ENCODE results near the gene STK40. TPM values are rescaled to one million over a fixed set of nuclear protein-coding genes. Genes with fewer than 3 reads are reported as not detected.

The STK40 gene
- total and polyA plus RNA-seq, 2 experiments from 2014 or later, result 8.1 to 20.2 TPM

DNA sequence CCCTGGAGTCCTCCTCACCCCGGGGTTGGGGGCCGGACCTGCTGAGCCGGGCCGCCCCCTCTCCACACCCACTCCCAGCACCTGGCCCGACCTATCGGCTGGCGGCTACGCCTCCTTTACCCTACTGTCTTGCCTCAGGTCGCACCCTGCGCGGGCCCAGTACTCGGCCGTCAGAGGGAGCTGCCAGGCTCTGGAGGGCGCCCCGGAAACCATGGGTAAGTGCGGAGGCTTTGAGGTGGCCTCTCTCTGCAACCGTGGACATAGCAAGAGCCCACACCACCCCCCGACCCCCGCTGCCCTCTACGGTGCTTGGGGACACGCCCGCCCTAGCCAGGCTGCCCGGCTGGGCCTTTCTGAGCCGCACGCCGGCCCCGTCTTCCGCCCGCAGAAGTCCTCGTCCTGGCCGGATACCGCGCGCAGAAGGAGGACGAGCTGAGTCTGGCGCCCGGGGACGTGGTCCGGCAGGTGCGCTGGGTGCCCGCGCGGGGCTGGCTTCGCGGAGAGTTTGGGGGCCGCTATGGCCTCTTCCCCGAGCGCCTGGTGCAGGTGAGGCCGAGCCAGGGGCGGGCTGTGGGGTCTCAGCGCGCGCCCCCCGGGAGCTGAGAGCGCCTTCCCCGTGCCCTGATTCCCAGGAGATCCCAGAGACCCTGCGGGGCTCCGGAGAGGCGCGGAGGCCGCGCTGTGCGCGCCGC, 79.4 kb downstream of the STK40 start, which contains the start of gene SH3D21:
SH3D21 (plus strand) TSS at position 159 of the 692 bp plus-strand sequence; CDS start at position 212, 53 bp downstream.
- Mint-ChIP-seq H3K4me1 (peaks cover 13% of the 10 kb centered on the region), H3K36me3 (ENCODE audit: low read depth) (peaks cover 53% of the 10 kb centered on the region), H3K27me3 (ENCODE audit: insufficient read depth, low read depth, poor library complexity) (peaks cover 14% of the 10 kb centered on the region), H3K9me3 (no peaks in the 10 kb centered on the region), H3K27ac (peak within 1 kb of the TSS; percentile 86), H3K4me3 (peak within 1 kb of the TSS; percentile 93)
- peak within 1 kb of the TSS; percentile 76 for H3K4me3 ChIP-seq
- peak within 1 kb of the TSS; percentile 81 for H3K4me2 ChIP-seq
- ATAC-seq (peak; percentile 87), DNase-seq (ENCODE audit: low spot score) (peak; percentile 92)
- H3K4me1 ChIP-seq (ENCODE audit: insufficient read depth), result peaks cover 12% of the 10 kb centered on the region
- TF ChIP-seq NANOG (IDR thresholded peaks at IDR 0.05; ENCODE audit: borderline replicate concordance) (no peak), ZNF331 (CRISPR knock-in tag; IDR thresholded peaks at IDR 0.05; ENCODE audit: low read depth) (no peak), ZNF114 (CRISPR knock-in tag; IDR thresholded peaks at IDR 0.05) (no peak), EZH2 (IDR thresholded peaks at IDR 0.05; ENCODE audit: low read depth, unreplicated experiment) (no peak), POLR2AphosphoS5 (IDR thresholded peaks at IDR 0.05; ENCODE audit: low read depth) (peak; percentile 72), STAT1 (IDR thresholded peaks at IDR 0.05; ENCODE audit: unreplicated experiment) (no peak), EZH2phosphoT487 (IDR thresholded peaks at IDR 0.05; ENCODE audit: unreplicated experiment) (no peak), JUNB (IDR thresholded peaks at IDR 0.05; ENCODE audit: unreplicated experiment) (no peak), CREB1 (CRISPR knock-in tag; IDR thresholded peaks at IDR 0.05; ENCODE audit: low read depth) (no peak)
- TF ChIP-seq, protein P1, sequence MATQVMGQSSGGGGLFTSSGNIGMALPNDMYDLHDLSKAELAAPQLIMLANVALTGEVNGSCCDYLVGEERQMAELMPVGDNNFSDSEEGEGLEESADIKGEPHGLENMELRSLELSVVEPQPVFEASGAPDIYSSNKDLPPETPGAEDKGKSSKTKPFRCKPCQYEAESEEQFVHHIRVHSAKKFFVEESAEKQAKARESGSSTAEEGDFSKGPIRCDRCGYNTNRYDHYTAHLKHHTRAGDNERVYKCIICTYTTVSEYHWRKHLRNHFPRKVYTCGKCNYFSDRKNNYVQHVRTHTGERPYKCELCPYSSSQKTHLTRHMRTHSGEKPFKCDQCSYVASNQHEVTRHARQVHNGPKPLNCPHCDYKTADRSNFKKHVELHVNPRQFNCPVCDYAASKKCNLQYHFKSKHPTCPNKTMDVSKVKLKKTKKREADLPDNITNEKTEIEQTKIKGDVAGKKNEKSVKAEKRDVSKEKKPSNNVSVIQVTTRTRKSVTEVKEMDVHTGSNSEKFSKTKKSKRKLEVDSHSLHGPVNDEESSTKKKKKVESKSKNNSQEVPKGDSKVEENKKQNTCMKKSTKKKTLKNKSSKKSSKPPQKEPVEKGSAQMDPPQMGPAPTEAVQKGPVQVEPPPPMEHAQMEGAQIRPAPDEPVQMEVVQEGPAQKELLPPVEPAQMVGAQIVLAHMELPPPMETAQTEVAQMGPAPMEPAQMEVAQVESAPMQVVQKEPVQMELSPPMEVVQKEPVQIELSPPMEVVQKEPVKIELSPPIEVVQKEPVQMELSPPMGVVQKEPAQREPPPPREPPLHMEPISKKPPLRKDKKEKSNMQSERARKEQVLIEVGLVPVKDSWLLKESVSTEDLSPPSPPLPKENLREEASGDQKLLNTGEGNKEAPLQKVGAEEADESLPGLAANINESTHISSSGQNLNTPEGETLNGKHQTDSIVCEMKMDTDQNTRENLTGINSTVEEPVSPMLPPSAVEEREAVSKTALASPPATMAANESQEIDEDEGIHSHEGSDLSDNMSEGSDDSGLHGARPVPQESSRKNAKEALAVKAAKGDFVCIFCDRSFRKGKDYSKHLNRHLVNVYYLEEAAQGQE (IDR thresholded peaks at IDR 0.05; ENCODE audit: unreplicated experiment), result no peak
- TF ChIP-seq, protein P2, sequence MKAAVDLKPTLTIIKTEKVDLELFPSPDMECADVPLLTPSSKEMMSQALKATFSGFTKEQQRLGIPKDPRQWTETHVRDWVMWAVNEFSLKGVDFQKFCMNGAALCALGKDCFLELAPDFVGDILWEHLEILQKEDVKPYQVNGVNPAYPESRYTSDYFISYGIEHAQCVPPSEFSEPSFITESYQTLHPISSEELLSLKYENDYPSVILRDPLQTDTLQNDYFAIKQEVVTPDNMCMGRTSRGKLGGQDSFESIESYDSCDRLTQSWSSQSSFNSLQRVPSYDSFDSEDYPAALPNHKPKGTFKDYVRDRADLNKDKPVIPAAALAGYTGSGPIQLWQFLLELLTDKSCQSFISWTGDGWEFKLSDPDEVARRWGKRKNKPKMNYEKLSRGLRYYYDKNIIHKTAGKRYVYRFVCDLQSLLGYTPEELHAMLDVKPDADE (IDR thresholded peaks at IDR 0.05), result no peak
- TF ChIP-seq, protein P3, sequence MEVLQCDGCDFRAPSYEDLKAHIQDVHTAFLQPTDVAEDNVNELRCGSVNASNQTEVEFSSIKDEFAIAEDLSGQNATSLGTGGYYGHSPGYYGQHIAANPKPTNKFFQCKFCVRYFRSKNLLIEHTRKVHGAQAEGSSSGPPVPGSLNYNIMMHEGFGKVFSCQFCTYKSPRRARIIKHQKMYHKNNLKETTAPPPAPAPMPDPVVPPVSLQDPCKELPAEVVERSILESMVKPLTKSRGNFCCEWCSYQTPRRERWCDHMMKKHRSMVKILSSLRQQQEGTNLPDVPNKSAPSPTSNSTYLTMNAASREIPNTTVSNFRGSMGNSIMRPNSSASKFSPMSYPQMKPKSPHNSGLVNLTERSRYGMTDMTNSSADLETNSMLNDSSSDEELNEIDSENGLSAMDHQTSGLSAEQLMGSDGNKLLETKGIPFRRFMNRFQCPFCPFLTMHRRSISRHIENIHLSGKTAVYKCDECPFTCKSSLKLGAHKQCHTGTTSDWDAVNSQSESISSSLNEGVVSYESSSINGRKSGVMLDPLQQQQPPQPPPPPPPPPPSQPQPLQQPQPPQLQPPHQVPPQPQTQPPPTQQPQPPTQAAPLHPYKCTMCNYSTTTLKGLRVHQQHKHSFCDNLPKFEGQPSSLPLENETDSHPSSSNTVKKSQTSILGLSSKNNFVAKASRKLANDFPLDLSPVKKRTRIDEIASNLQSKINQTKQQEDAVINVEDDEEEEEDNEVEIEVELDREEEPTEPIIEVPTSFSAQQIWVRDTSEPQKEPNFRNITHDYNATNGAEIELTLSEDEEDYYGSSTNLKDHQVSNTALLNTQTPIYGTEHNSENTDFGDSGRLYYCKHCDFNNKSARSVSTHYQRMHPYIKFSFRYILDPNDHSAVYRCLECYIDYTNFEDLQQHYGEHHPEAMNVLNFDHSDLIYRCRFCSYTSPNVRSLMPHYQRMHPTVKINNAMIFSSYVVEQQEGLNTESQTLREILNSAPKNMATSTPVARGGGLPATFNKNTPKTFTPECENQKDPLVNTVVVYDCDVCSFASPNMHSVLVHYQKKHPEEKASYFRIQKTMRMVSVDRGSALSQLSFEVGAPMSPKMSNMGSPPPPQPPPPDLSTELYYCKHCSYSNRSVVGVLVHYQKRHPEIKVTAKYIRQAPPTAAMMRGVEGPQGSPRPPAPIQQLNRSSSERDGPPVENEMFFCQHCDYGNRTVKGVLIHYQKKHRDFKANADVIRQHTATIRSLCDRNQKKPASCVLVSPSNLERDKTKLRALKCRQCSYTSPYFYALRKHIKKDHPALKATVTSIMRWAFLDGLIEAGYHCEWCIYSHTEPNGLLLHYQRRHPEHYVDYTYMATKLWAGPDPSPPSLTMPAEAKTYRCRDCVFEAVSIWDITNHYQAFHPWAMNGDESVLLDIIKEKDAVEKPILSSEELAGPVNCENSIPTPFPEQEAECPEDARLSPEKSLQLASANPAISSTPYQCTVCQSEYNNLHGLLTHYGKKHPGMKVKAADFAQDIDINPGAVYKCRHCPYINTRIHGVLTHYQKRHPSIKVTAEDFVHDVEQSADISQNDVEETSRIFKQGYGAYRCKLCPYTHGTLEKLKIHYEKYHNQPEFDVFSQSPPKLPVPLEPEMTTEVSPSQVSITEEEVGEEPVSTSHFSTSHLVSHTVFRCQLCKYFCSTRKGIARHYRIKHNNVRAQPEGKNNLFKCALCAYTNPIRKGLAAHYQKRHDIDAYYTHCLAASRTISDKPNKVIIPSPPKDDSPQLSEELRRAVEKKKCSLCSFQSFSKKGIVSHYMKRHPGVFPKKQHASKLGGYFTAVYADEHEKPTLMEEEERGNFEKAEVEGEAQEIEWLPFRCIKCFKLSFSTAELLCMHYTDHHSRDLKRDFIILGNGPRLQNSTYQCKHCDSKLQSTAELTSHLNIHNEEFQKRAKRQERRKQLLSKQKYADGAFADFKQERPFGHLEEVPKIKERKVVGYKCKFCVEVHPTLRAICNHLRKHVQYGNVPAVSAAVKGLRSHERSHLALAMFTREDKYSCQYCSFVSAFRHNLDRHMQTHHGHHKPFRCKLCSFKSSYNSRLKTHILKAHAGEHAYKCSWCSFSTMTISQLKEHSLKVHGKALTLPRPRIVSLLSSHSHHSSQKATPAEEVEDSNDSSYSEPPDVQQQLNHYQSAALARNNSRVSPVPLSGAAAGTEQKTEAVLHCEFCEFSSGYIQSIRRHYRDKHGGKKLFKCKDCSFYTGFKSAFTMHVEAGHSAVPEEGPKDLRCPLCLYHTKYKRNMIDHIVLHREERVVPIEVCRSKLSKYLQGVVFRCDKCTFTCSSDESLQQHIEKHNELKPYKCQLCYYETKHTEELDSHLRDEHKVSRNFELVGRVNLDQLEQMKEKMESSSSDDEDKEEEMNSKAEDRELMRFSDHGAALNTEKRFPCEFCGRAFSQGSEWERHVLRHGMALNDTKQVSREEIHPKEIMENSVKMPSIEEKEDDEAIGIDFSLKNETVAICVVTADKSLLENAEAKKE (CRISPR knock-in tag; IDR thresholded peaks at IDR 0.05), result no peak
- TF ChIP-seq, protein P4, sequence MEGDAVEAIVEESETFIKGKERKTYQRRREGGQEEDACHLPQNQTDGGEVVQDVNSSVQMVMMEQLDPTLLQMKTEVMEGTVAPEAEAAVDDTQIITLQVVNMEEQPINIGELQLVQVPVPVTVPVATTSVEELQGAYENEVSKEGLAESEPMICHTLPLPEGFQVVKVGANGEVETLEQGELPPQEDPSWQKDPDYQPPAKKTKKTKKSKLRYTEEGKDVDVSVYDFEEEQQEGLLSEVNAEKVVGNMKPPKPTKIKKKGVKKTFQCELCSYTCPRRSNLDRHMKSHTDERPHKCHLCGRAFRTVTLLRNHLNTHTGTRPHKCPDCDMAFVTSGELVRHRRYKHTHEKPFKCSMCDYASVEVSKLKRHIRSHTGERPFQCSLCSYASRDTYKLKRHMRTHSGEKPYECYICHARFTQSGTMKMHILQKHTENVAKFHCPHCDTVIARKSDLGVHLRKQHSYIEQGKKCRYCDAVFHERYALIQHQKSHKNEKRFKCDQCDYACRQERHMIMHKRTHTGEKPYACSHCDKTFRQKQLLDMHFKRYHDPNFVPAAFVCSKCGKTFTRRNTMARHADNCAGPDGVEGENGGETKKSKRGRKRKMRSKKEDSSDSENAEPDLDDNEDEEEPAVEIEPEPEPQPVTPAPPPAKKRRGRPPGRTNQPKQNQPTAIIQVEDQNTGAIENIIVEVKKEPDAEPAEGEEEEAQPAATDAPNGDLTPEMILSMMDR (conservative IDR thresholded peaks at IDR 0.05; ENCODE audit: low read depth in 2 of 2), result peak; percentile 8 to 40; a peak in 1 of 4 replicates
- peak within 1 kb of the TSS; percentile 94 for H2AFZ ChIP-seq
- H3K79me2 ChIP-seq (replicated peaks; ENCODE audit: insufficient read depth), result no peaks in the 10 kb centered on the region
- H3K9me2 ChIP-seq (ENCODE audit: insufficient read depth), result no peaks in the 10 kb centered on the region
- no peaks in the 10 kb centered on the region for H3K27me3 ChIP-seq (ENCODE audit: insufficient read depth)
- peak within 1 kb of the TSS; percentile 93 for H3K27ac ChIP-seq (ENCODE audit: low read depth)
- H4K20me1 ChIP-seq (replicated peaks; ENCODE audit: insufficient read depth), result peaks cover 12% of the 10 kb centered on the region
- H3K36me3 ChIP-seq (ENCODE audit: insufficient read depth), result peaks cover 16% of the 10 kb centered on the region
- peaks cover 12% of the 10 kb centered on the region for H3F3A ChIP-seq (replicated peaks; ENCODE audit: low read depth)
